NCI-H524 (cell line): Measurements from ENCODE around the gene CHD9.

Experiments
- DNase-seq, 2 experiments: peaks; one replicate each; lab custom pipeline; 2025; lab: John Stamatoyannopoulos, UW

The CHD9 gene

GRCh38 chr16:53092284-53092683 is 37.5 kb downstream of the CHD9 start:
- peak; percentile 79 to 85 for DNase-seq

DNA sequence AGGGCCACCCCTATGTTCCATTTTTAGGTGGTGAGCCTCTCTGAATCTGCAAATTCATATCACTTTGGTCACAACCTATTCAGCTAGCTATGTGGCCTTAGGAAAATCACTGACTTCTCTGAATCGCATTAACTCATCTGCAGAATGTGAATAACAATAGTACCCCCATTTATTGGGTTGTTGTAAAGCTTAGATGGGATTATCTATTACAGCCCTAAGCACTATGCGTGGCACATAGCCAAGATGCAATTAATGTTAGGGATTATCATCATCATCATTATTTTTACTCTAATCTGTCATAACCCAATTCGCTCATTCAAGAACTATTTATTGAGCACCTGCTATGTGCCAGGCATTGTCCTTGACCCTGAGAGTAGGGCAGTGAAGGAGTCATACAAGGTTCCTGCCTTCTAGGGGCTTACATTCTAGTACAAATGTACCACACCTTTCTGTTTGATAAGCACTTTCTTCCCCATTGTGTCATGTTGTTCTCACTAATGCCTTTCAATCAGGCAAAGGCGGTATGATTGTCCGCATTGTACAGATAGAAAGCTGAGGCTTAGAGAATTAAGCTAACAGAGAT is 38.5 kb downstream of the CHD9 start:
- DNase-seq, result peak; percentile 82 to 87

- peak in 1 of 2 experiments; percentile 40 for DNase-seq
Measured at GRCh38 chr16:53094013-53094630, 39.3 kb downstream of the CHD9 start.

GRCh38 chr16:53097190-53097589 is 42.4 kb downstream of the CHD9 start:
- no peak for DNase-seq

DNA sequence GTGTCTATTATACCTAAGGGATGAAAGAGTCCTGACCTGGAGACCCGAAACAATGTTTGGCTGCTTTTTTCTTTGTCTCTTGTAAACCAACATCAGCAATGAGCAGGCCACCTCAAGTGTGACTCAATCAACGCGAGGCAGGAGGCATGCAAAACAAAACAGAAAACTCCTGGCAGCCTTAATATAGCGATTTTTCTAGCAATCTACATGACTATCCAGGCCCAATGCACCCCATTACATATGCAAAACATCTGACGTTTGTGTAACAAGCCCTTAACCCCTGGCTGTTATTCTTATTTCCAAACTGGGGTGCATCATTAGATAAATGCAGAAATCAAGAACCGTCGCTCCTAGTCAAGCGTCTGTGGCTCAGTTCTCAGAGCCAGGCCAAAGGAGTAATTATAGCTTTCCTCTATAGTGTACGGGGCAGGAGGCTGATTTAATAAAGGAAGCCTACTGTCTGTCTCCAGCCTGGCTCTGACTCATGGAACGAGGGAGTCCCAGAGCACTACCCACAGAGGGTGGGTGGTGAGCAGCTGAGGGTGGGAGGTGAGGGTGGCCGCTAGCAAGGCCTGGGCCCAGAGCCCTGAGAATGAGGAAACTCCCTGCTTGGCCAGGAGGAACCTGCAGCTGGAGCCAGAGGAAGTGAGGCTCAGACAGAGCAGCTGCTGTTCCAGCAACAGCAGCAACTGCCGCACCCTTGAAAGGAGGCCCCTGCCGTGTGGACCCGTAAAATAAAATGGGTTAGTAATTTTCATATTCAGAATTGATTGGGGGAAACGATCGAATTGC is 43.9 kb downstream of the CHD9 start:
- DNase-seq, result peak; percentile 40 to 70

DNA sequence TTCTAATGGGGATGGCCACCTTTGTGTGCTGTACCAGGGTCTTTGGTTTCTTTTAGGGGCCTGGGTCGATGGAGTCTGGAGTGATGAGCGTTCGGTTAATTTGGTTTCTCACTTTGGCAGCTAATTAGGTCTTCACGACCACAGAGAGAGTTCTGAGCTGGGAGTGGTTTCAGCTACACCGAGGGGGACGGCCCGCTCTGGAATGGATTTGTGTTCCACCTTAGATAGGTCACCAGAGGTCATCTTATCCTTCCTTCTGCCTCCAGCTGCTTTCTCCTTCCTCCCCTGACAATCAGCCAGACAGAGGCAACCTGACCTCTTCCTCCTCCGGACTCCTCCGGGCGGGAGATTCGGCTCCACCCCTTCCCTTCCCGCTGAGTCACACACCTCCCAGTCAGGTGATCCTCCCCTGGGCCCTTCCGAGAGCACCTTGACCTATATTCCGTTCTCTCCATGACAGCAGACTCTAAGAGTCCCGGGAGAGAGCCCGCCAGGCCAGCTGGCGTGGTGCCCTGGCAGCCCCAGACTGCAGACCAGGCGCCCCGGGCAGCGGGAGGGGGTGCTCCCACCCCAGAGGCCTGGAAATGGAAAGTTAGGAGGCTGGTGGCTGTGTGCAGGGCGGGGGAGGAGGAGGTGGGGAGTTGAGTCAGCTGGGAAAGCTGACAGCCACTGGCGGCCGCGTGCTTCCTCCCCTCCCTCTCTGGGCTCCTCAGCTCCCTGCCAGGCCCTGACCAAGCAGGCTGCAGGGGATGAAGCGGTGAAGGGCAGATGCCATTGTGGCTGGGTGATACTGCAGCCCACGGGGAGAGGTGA is 44.7 kb downstream of the CHD9 start:
- peak; percentile 75 to 92 for DNase-seq

DNA sequence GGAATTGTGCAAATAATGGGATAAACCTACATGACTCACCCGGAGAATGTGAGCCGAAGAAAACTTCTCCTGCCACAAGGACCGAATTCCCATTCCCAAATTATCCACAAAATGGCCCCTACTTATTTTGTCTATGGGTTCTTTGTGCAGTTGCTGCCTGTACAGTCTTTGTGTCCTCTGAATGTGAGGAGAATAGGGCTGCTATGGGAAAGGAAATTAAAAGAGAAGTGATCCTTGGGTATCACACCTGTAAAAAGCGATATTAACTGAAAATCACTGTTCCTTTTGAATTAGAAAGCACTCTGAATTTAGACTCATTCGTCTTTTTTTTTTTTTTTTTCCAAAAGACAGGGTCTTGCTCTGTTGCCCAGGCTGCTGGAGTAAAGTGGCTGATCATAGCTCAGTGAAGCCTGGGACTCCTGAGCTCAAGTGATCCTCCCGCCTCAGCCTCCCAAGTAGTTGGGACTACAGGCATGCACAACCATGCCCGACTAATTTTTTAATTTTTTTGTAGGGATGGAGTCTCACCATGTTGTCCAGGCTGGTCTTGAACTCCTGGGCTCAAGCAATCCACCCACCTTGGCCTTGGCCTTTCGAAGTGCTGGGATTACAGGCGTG is 45.4 kb downstream of the CHD9 start:
- DNase-seq, result no peak

- no peak for DNase-seq
Measured at GRCh38 chr16:53100889-53101288, 46.1 kb downstream of the CHD9 start.

DNA sequence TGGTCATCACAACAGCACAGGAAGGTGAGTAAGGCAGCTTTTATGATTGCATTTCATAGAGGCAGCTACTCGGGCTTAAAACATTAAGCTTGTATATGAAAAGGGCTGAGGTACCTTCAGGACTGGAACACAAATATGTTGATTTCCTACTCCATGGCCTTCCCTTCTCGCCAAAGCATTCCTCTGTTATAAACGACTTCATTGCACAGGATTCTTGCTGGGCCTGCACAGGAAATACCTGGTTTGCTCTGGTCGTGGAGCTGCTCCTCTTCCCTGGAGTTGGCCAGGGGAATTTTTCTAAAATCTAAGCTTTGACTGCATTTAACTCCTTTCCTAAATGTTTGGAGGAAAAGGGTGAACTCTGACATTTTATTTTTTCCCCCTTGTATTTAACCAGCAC is 49.0 kb downstream of the CHD9 start:
- DNase-seq, result no peak

GRCh38 chr16:53105565-53105964 is 50.8 kb downstream of the CHD9 start:
- DNase-seq, result no peak

DNA sequence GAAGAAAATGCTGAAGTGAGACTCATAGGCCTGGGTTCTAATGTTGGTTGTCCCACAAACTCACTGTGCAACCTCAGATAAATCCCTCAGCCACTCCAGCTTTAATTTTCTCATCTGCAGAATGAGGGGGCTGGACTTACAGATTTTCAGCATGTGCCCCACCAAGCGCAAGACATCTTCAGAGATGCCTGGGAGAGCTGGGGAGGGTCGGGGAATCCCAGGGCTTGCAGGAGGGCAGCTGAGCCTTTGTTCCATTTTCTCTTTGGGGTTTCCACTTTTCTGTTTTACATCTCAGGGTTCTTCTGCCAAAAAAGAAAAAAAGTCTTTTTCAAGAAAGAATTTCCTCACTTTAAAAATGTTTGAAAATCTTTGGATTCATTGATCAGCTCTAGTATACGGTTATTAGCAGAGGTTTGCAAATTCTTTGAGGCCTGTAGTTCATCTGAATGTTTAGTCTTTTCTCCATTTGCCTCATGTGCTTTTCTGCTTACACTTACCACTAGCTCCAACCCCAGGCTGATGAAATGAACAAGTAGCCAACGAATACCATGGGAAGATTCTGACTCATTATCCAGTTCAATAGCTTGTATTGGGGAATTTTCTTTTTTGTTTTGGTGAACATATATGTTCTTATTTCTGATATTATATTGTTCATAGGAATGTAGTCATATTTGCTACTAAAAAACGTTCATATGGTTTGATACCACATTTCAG is 56.4 kb downstream of the CHD9 start:
- DNase-seq, result no peak

DNA sequence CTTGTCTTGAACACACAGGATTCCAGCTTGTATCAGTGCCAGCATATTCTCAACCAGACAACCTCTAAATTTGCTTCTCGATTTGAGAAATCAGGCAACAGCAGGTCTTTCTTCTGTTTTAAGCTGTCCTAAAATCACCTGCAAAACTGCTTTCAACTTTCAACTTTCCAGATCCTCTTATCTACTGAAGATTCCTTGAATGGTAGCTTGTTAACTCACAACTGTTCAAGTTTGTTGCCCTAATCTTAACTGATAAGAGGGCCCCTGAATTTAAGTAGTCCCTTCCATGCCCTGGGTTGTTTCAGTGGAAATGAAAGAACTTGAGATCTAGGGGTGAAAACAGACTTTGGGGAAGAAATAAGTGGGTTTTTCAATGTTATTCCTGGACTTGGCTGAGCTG is 57.2 kb downstream of the CHD9 start:
- DNase-seq, result no peak

- DNase-seq, result peak in 1 of 2 experiments; percentile 56
Measured at GRCh38 chr16:53115047-53115446, 60.3 kb downstream of the CHD9 start.

- no peak for DNase-seq
Measured at GRCh38 chr16:53115773-53116172, 61.0 kb downstream of the CHD9 start.

GRCh38 chr16:53121043-53121620 is 66.3 kb downstream of the CHD9 start:
- no peak for DNase-seq

DNA sequence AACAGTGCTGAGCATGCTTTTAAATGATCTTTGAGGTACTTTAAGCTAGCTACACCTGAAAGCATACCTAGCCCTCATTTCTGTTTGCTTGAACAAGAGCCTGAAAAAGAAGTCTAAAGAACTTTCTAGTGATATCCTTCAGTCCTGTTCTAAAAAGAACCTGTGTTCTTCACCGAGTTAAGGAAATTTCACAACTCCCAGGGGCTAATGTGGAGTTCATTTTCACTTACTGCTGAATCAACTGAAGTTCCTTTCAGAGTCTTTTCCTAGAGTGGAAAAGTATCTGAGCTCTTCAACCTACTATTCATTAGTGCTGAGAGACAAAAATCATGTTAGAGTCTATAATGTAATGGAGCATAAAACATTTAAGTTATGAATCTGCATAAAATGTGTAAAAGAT is 66.9 kb downstream of the CHD9 start:
- DNase-seq, result no peak

GRCh38 chr16:53123747-53124146 is 69.0 kb downstream of the CHD9 start:
- DNase-seq, result no peak

- DNase-seq, result no peak
Measured at GRCh38 chr16:53126390-53126789, 71.6 kb downstream of the CHD9 start.

GRCh38 chr16:53129281-53130158 is 74.7 kb downstream of the CHD9 start:
- peak in 1 of 2 experiments; percentile 47 for DNase-seq
